A673 (cell line): ENCODE results near the gene CEACAM1.

Experiments used
- EZH2 ChIP-seq: fragments of 200-600 bp; sonication (generic); IDR thresholded peaks from 2 replicates; pipeline ENCODE4 v1.6.1; 2017; ENCODE audit warnings: borderline replicate concordance, low read depth, mild to moderate bottlenecking, mixed read lengths, antibody characterized with exemption, low read length; ENCODE audit not compliant: poor library complexity, severe bottlenecking
- TF ChIP-seq, protein P1 (sequence below): fragments of 300-800, 200-600 bp; sonication (generic); conservative IDR thresholded peaks from 2 replicates; pipeline ENCODE4 v1.5.1; 2017; ENCODE audit warnings: low read depth, mild to moderate bottlenecking, antibody characterized with exemption, low read length, moderate library complexity, mixed read lengths

GRCh38 chr19:42528354-42529247 lies at the start of gene CEACAM1:
- TF ChIP-seq, protein P1, sequence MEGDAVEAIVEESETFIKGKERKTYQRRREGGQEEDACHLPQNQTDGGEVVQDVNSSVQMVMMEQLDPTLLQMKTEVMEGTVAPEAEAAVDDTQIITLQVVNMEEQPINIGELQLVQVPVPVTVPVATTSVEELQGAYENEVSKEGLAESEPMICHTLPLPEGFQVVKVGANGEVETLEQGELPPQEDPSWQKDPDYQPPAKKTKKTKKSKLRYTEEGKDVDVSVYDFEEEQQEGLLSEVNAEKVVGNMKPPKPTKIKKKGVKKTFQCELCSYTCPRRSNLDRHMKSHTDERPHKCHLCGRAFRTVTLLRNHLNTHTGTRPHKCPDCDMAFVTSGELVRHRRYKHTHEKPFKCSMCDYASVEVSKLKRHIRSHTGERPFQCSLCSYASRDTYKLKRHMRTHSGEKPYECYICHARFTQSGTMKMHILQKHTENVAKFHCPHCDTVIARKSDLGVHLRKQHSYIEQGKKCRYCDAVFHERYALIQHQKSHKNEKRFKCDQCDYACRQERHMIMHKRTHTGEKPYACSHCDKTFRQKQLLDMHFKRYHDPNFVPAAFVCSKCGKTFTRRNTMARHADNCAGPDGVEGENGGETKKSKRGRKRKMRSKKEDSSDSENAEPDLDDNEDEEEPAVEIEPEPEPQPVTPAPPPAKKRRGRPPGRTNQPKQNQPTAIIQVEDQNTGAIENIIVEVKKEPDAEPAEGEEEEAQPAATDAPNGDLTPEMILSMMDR, result no peak
- TF ChIP-seq EZH2, result no peak
